H9 (cell line): Measurements from ENCODE around the gene SZRD1. TPM values are rescaled to one million over a fixed set of nuclear protein-coding genes. Genes with fewer than 3 reads are reported as not detected.

Source experiments
- DNase-seq: peaks from one replicate; pipeline ENCODE4 v3.0.0-alpha.2; 2017
- H2AFZ ChIP-seq: one replicate; pipeline ENCODE4 v1.6.1; 2013; ENCODE audit warnings: mild to moderate bottlenecking, low read length, control low read depth, moderate library complexity
- H2AK5ac ChIP-seq: 2 replicates; pipeline ENCODE4 v1.6.1; 2013; ENCODE audit warnings: low read length, control low read depth, mixed read lengths; ENCODE audit not compliant: insufficient read length
- H2BK120ac ChIP-seq: one replicate; pipeline ENCODE4 v1.6.1; 2013; ENCODE audit warnings: low read depth, mild to moderate bottlenecking, low read length, control low read depth, inconsistent platforms; ENCODE audit not compliant: poor library complexity, severe bottlenecking
- H2BK12ac ChIP-seq: 2 replicates; pipeline ENCODE4 v1.6.1; 2013; ENCODE audit warnings: low read length, control low read depth, mixed read lengths, low read depth; ENCODE audit not compliant: insufficient read length
- H2BK15ac ChIP-seq: 2 replicates; pipeline ENCODE4 v1.6.1; 2013; ENCODE audit warnings: low read depth, low read length, control low read depth
- H2BK20ac ChIP-seq: one replicate; pipeline ENCODE4 v1.6.1; 2013; ENCODE audit warnings: low read depth, mild to moderate bottlenecking, low read length, control low read depth, inconsistent platforms; ENCODE audit not compliant: poor library complexity, severe bottlenecking
- H2BK5ac ChIP-seq: 2 replicates; pipeline ENCODE4 v1.6.1; 2013; ENCODE audit warnings: low read length, control low read depth, mixed read lengths; ENCODE audit not compliant: insufficient read length
- H3K14ac ChIP-seq: 2 replicates; pipeline ENCODE4 v1.6.1; 2013; ENCODE audit warnings: low read length, control low read depth; ENCODE audit not compliant: insufficient read depth
- H3K18ac ChIP-seq: 2 replicates; pipeline ENCODE4 v1.6.1; 2013; ENCODE audit warnings: low read depth, mild to moderate bottlenecking, mixed read lengths, low read length, control low read depth; ENCODE audit not compliant: insufficient read length
- H3K23ac ChIP-seq: 2 replicates; pipeline ENCODE4 v1.6.1; 2013; ENCODE audit warnings: low read length, control low read depth, mixed read lengths, low read depth; ENCODE audit not compliant: insufficient read length
- H3K23me2 ChIP-seq: 2 replicates; pipeline ENCODE4 v1.6.1; 2013; ENCODE audit warnings: low read depth, mild to moderate bottlenecking, mixed read lengths, low read length, control low read depth; ENCODE audit not compliant: insufficient read length, poor library complexity, severe bottlenecking
- H3K27ac ChIP-seq: 2 replicates; pipeline ENCODE4 v1.5.1; 2013; ENCODE audit warnings: low read length, control low read depth, mixed read lengths, low read depth; ENCODE audit not compliant: insufficient read length
- H3K27me3 ChIP-seq: 2 replicates; pipeline ENCODE4 v1.6.1; 2013; ENCODE audit warnings: low read length, control low read depth, inconsistent platforms; ENCODE audit not compliant: insufficient read depth
- H3K4ac ChIP-seq: 2 replicates; pipeline ENCODE4 v1.6.1; 2013; ENCODE audit warnings: low read depth, mild to moderate bottlenecking, control low read depth, inconsistent platforms, low read length, moderate library complexity
- H3K4me1 ChIP-seq: 2 replicates; pipeline ENCODE4 v1.6.1; 2013; ENCODE audit warnings: low read length, control low read depth, inconsistent platforms; ENCODE audit not compliant: insufficient read depth
- H3K4me2 ChIP-seq: 2 replicates; pipeline ENCODE4 v1.6.1; 2013; ENCODE audit warnings: low read length, control low read depth, mixed read lengths; ENCODE audit not compliant: insufficient read length, insufficient read depth
- H3K56ac ChIP-seq: 2 replicates; pipeline ENCODE4 v1.6.1; 2013; ENCODE audit warnings: low read depth, mild to moderate bottlenecking, mixed read lengths, low read length, control low read depth; ENCODE audit not compliant: insufficient read length
- H3K79me1 ChIP-seq: 2 replicates; pipeline ENCODE4 v1.6.1; 2013; ENCODE audit warnings: low read depth, mild to moderate bottlenecking, moderate library complexity, low read length, control low read depth, inconsistent platforms; ENCODE audit not compliant: insufficient read depth, poor library complexity, severe bottlenecking
- H3K79me2 ChIP-seq: 2 replicates; pipeline ENCODE4 v1.6.1; 2013; ENCODE audit warnings: low read length, control low read depth, inconsistent platforms; ENCODE audit not compliant: insufficient read depth
- H3K9ac ChIP-seq: 2 replicates; pipeline ENCODE4 v1.6.1; 2013; ENCODE audit warnings: low read length, control low read depth, mixed read lengths; ENCODE audit not compliant: insufficient read length; ENCODE audit errors: extremely low read depth
- H3K9me3 ChIP-seq: one replicate; pipeline ENCODE4 v1.6.1; 2013; ENCODE audit warnings: low read depth, low read length, inconsistent platforms; ENCODE audit not compliant: control insufficient read depth
- H3T11ph ChIP-seq: one replicate; pipeline ENCODE4 v1.6.1; 2013; ENCODE audit warnings: mild to moderate bottlenecking, low read length, control low read depth, inconsistent platforms
- H4K20me1 ChIP-seq: one replicate; pipeline ENCODE4 v1.6.1; 2013; ENCODE audit not compliant: control insufficient read depth, insufficient read length, insufficient read depth
- H4K5ac ChIP-seq: 2 replicates; pipeline ENCODE4 v1.6.1; 2013; ENCODE audit warnings: low read depth, mild to moderate bottlenecking, mixed read lengths, low read length, control low read depth; ENCODE audit not compliant: insufficient read length
- H4K8ac ChIP-seq: replicated peaks from 2 replicates; pipeline ENCODE4 v1.6.1; 2013; ENCODE audit warnings: low read length, control low read depth, mixed read lengths, low read depth; ENCODE audit not compliant: insufficient read length
- H4K91ac ChIP-seq: 2 replicates; pipeline ENCODE4 v1.6.1; 2013; ENCODE audit warnings: low read depth, mild to moderate bottlenecking, moderate library complexity, mixed read lengths, low read length, control low read depth; ENCODE audit not compliant: insufficient read length
- H3K27ac Mint-ChIP-seq, 3 experiments: 2 replicates in 2 of 3; 3 replicates in 1 of 3; pipeline ENCODE4 v1.8.0; 2020 to 2021; ENCODE audit warnings: mixed read lengths in 3 of 3, mild to moderate bottlenecking in 1 of 3, moderate library complexity in 1 of 3
- H3K27me3 Mint-ChIP-seq: 2 replicates; pipeline ENCODE4 v1.8.0; 2021; ENCODE audit warnings: low read depth, mild to moderate bottlenecking, moderate library complexity, mixed read lengths
- H3K36me3 Mint-ChIP-seq, 3 experiments: 2 replicates in 2 of 3; 3 replicates in 1 of 3; pipeline ENCODE4 v1.8.0; 2020 to 2021; ENCODE audit warnings: low read depth in 3 of 3, mixed read lengths in 3 of 3; ENCODE audit not compliant: insufficient read depth in 1 of 3
- H3K4me1 Mint-ChIP-seq, 2 experiments: 2 replicates each; pipeline ENCODE4 v1.8.0; 2020; ENCODE audit warnings: mixed read lengths in 2 of 2
- H3K4me3 Mint-ChIP-seq, 2 experiments: 2 replicates in 1 of 2; 3 replicates in 1 of 2; pipeline ENCODE4 v1.8.0; 2020 to 2021; ENCODE audit warnings: mild to moderate bottlenecking in 2 of 2, mixed read lengths in 2 of 2, moderate library complexity in 1 of 2
- H3K9me3 Mint-ChIP-seq, 2 experiments: 2 replicates in 1 of 2; 3 replicates in 1 of 2; pipeline ENCODE4 v1.8.0; 2020; ENCODE audit warnings: mild to moderate bottlenecking in 2 of 2, mixed read lengths in 2 of 2, moderate library complexity in 1 of 2
- CTCF ChIP-seq: fragments of 200-600 bp; sonication (generic); conservative IDR thresholded peaks from 3 replicates; pipeline ENCODE4 v1.8.0; 2021; ENCODE audit warnings: antibody characterized with exemption, mild to moderate bottlenecking
- WGBS: extraction: QIAGEN DNeasy Blood & Tissue Kit; methylation state at CpG from one replicate; pipeline ENCODE4 v1.1.7; 2013; ENCODE audit warnings: missing lambda C conversion rate, low lambda C conversion rate, mixed read lengths; ENCODE audit not compliant: insufficient read length; ENCODE audit errors: extremely low coverage; 5-methylcytosine and 5-hydroxymethylcytosine counted together
- total RNA-seq: library from RNA; stranded (reverse); gene quantifications from 2 replicates; pipeline ENCODE4 v1.2.1, GENCODE V29; 2021

The SZRD1 gene
- total RNA-seq, 1 experiment from 2014 or later, result 118 TPM

- WGBS, result no CpG with 5 or more reads among the region's 4 CpGs
- H3K9ac ChIP-seq, result no peak overlapping the region
- no peak overlapping the region for H2BK15ac ChIP-seq
- no peaks in the 10 kb centered on the region for H3K27me3 ChIP-seq
- H3K79me2 ChIP-seq, result peaks cover 47% of the 10 kb centered on the region; the same call in 1 of the 2 replicates
- H3K56ac ChIP-seq, result no peak overlapping the region
- H3K23me2 ChIP-seq, result no peaks in the 10 kb centered on the region
- Mint-ChIP-seq H3K27ac (no peak overlapping the region), H3K4me1 (peaks cover 34 to 39% of the 10 kb centered on the region in 2 experiments), H3K4me3 (no peak overlapping the region), H3K36me3 (peaks cover 0 to 4% (median 2%) of the 10 kb centered on the region in 3 experiments; a peak in 2 of 7 replicates), H3K9me3 (no peaks in the 10 kb centered on the region; a peak in 1 of 5 replicates), H3K27me3 (no peaks in the 10 kb centered on the region)
- no peak overlapping the region for H2BK12ac ChIP-seq
- H3K4me2 ChIP-seq, result no peak overlapping the region
- no peak for TF ChIP-seq CTCF
- no peak overlapping the region for H3K18ac ChIP-seq
- DNase-seq, result no peak
- no peak overlapping the region for H3K23ac ChIP-seq
- peaks cover 2% of the 10 kb centered on the region for H4K20me1 ChIP-seq
- H4K8ac ChIP-seq, result no peak overlapping the region
- H4K91ac ChIP-seq, result no peak overlapping the region
- no peak overlapping the region for H2BK20ac ChIP-seq
- H2AFZ ChIP-seq, result no peak overlapping the region
- H4K5ac ChIP-seq, result no peak overlapping the region
- peaks cover 9% of the 10 kb centered on the region; the same call in 1 of the 2 replicates for H3K4me1 ChIP-seq
- H3K27ac ChIP-seq, result no peak overlapping the region
- no peak overlapping the region for H3T11ph ChIP-seq
- no peaks in the 10 kb centered on the region for H3K9me3 ChIP-seq
- H2BK120ac ChIP-seq, result no peak overlapping the region
- no peak overlapping the region for H2AK5ac ChIP-seq
- H3K14ac ChIP-seq, result no peak overlapping the region
- no peak overlapping the region for H2BK5ac ChIP-seq
- H3K79me1 ChIP-seq, result peaks cover 3% of the 10 kb centered on the region
- no peak overlapping the region for H3K4ac ChIP-seq
Observed at GRCh38 chr1:16380868-16381267, 13.8 kb downstream of the SZRD1 start.
